Keratinocyte (primary cell): ENCODE data around the gene THAP2. TPM values are rescaled to one million over a fixed set of nuclear protein-coding genes. Genes with fewer than 3 reads are reported as not detected.
A peak's percentile ranks its signal among the peaks of the same experiment; 100 is the strongest.

Source experiments
- DNase-seq: peaks from one replicate; pipeline ENCODE4 v3.0.0-alpha.2; 2011; ENCODE audit warnings: low read depth, missing footprints, low spot score
- FAIRE-seq: peaks from 2 replicates; lab custom pipeline; 2011; peaks lifted over from hg19 to GRCh38; lab: Jason Lieb, UNC
- H2AFZ ChIP-seq: 2 replicates; pipeline ENCODE4 v1.6.0; 2012; ENCODE audit warnings: low read length, control low read depth, inconsistent platforms; ENCODE audit not compliant: control insufficient read depth
- H3K27ac ChIP-seq: 2 replicates; pipeline ENCODE4 v1.5.1; 2011; ENCODE audit warnings: low read length; ENCODE audit not compliant: control insufficient read depth, insufficient read depth
- H3K27me3 ChIP-seq: 3 replicates; pipeline ENCODE4 v1.6.0; 2011; ENCODE audit warnings: low read length; ENCODE audit not compliant: control insufficient read depth, insufficient read depth; ENCODE audit errors: extremely low read depth
- H3K36me3 ChIP-seq, 2 experiments: 2 replicates in 1 of 2; 3 replicates in 1 of 2; pipeline ENCODE4 v1.5.1; 2011; ENCODE audit warnings: low read length in 2 of 2, mild to moderate bottlenecking in 1 of 2; ENCODE audit not compliant: control insufficient read depth in 2 of 2, insufficient read depth in 2 of 2; ENCODE audit errors: extremely low read depth in 1 of 2
- H3K4me1 ChIP-seq: 3 replicates; pipeline ENCODE4 v1.5.1; 2011; ENCODE audit warnings: low read length; ENCODE audit not compliant: control insufficient read depth, insufficient read depth; ENCODE audit errors: extremely low read depth
- H3K4me2 ChIP-seq: 3 replicates; pipeline ENCODE4 v1.6.0; 2011; ENCODE audit warnings: low read depth, low read length; ENCODE audit not compliant: control insufficient read depth, insufficient read depth; ENCODE audit errors: extremely low read depth
- H3K4me3 ChIP-seq, 3 experiments: fragments of 200-600 bp in 1 of 3; sonication (generic) in 1 of 3; 2 replicates in 2 of 3; 3 replicates in 1 of 3; pipeline ENCODE4 v1.5.1; 2011 to 2016; ENCODE audit warnings: low read length in 3 of 3, mild to moderate bottlenecking in 3 of 3, control low read depth in 2 of 3, inconsistent platforms in 1 of 3, low read depth in 1 of 3, mixed read lengths in 1 of 3, mixed run types in 1 of 3, moderate library complexity in 1 of 3; ENCODE audit not compliant: control insufficient read depth in 2 of 3, insufficient read depth in 2 of 3; ENCODE audit errors: extremely low read depth in 1 of 3
- H3K79me2 ChIP-seq: 2 replicates; pipeline ENCODE4 v1.6.0; 2012; ENCODE audit warnings: low read length; ENCODE audit not compliant: control insufficient read depth, insufficient read depth
- H3K9ac ChIP-seq: 3 replicates; pipeline ENCODE4 v1.6.0; 2011; ENCODE audit warnings: low read length; ENCODE audit not compliant: control insufficient read depth, insufficient read depth; ENCODE audit errors: extremely low read depth
- H3K9me1 ChIP-seq: 3 replicates; pipeline ENCODE4 v1.6.0; 2011; ENCODE audit warnings: low read length; ENCODE audit not compliant: control insufficient read depth, insufficient read depth; ENCODE audit errors: extremely low read depth
- H3K9me3 ChIP-seq: 2 replicates; pipeline ENCODE4 v1.5.1; 2012; ENCODE audit warnings: low read depth, low read length; ENCODE audit not compliant: control insufficient read depth
- H4K20me1 ChIP-seq: 3 replicates; pipeline ENCODE4 v1.6.0; 2011; ENCODE audit warnings: low read length; ENCODE audit not compliant: control insufficient read depth, insufficient read depth; ENCODE audit errors: extremely low read depth
- CTCF ChIP-seq, 3 experiments: IDR thresholded peaks in 1 of 3; conservative IDR thresholded peaks in 1 of 3; optimal IDR thresholded peaks in 1 of 3; 2 replicates in 2 of 3; 3 replicates in 1 of 3; pipeline versions ENCODE3 to v1.5.1; 2011; ENCODE audit warnings: low read length in 3 of 3, mild to moderate bottlenecking in 3 of 3, moderate library complexity in 2 of 3, control low read depth in 1 of 3, inconsistent platforms in 1 of 3; ENCODE audit not compliant: insufficient read depth in 2 of 3; ENCODE audit errors: extremely low read depth in 1 of 3
- EZH2 ChIP-seq: IDR thresholded peaks from one replicate; pipeline ENCODE4 v1.6.1; 2012; ENCODE audit warnings: inconsistent platforms, mild to moderate bottlenecking, low read length, moderate library complexity
- dilution Hi-C: fragments of 300-500 bp; cut with MboI; formaldehyde crosslinking; loops from one replicate; pipeline ENCODE4 v1.7.0; 2020; ENCODE audit warnings: low sequenced_read_pairs; ENCODE audit not compliant: extremely low pct_ligation_motif_present
- polyA minus RNA-seq, 3 experiments: library from RNA; depleted of rRNA, polyadenylated mRNA; stranded (reverse); fragments of >200 nt; gene quantifications; 1 replicate in 1 of 3; 2 replicates in 1 of 3; 3 replicates in 1 of 3; pipeline ENCODE4 v1.2.3, GENCODE V29; 2011
- polyA plus RNA-seq, 5 experiments: library from polyadenylated mRNA; depleted of rRNA in 3 of 5; stranded (reverse) in 3 of 5; stranded (forward) in 1 of 5; unstranded in 1 of 5; fragments of >200 nt; gene quantifications; 1 replicate in 1 of 5; 2 replicates in 3 of 5; 3 replicates in 1 of 5; pipeline versions ENCODE4 v1.2.1 to v1.2.3, GENCODE V29; 2011 to 2012; ENCODE audit warnings: missing spikeins in 2 of 5, low read depth in 1 of 5, low replicate concordance in 1 of 5

THAP2 gene
- polyA plus RNA-seq (1.2 to 4.4 TPM (median 2.7 TPM) in 3 replicates), polyA minus RNA-seq (0.69 to 1.9 TPM in 2 of 3 replicates, not detected in the other)
- polyA plus RNA-seq (2011; ENCODE audit: low read depth) = 16.3 TPM
- 1.2 and 4.6 TPM in 2 replicates for polyA plus RNA-seq (2011; cell fraction: cytosol; rRNA removed)
- 6.7 and 10.0 TPM in 2 replicates for polyA plus RNA-seq (2011; cell fraction: nucleus; rRNA removed)
- polyA plus RNA-seq (2012; ENCODE audit: low replicate concordance) = 1.7 and 5.7 TPM in 2 replicates
- 0.58 TPM for polyA minus RNA-seq (2011; cell fraction: cytosol; rRNA and poly(A)+ RNA removed)
- polyA minus RNA-seq (2011; cell fraction: nucleus; rRNA and poly(A)+ RNA removed) = 1.8 and 4.7 TPM in 2 replicates

- Histone ChIP-seq H3K4me2 (peak within 1 kb of the TSS; percentile 92), H2AFZ (peak within 1 kb of the TSS; percentile 86), H3K36me3 (peaks cover 0 to 2% of the 10 kb centered on the region in 2 experiments), H3K27me3 (no peaks in the 10 kb centered on the region), H3K9me3 (no peaks in the 10 kb centered on the region), H3K27ac (peak within 1 kb of the TSS; percentile 99), H3K4me1 (peaks cover 9% of the 10 kb centered on the region), H3K79me2 (peaks cover 65% of the 10 kb centered on the region), H3K9ac (peak within 1 kb of the TSS; percentile 100), H3K9me1 (no peaks in the 10 kb centered on the region), H3K4me3 (peak within 1 kb of the TSS; percentile 87 to 97 (median 92)), H4K20me1 (peaks cover 9% of the 10 kb centered on the region)
- peak; percentile 15 to 51 (median 42) for TF ChIP-seq CTCF (optimal IDR thresholded peaks at IDR 0.05 in 1 of 3, IDR thresholded peaks at IDR 0.05 in 1 of 3, conservative IDR thresholded peaks at IDR 0.05 in 1 of 3; ENCODE audit: extremely low read depth in 1 of 3, insufficient read depth in 2 of 3, low read length in 3 of 3)
- no peak for TF ChIP-seq EZH2
- FAIRE-seq (peak; percentile 91), DNase-seq (peak; percentile 92)
- dilution Hi-C loops = loop anchor here (5.0 kb wide), 1 partner anchor 74 kb away; no protein-coding TSS in a partner anchor
Measured at GRCh38 chr12:71663561-71664410, at the start of gene THAP2, which contains the start of gene ZFC3H1. THAP2 (plus strand) TSS chr12:71664301; CDS start chr12:71664510, 209 bp downstream. ZFC3H1 (minus strand) TSS chr12:71663848; CDS start chr12:71663610, 238 bp downstream.

GRCh38 chr12:71621938-71622337, 42.2 kb upstream of the THAP2 start:
- no peak overlapping the region for H2AFZ ChIP-seq
- H3K9me3 ChIP-seq = no peaks in the 10 kb centered on the region
- no peak overlapping the region for H3K27ac ChIP-seq
- no peaks in the 10 kb centered on the region for H3K4me1 ChIP-seq
- H3K27me3 ChIP-seq = no peaks in the 10 kb centered on the region
- TF ChIP-seq EZH2 = no peak
- H3K79me2 ChIP-seq = peaks cover 4% of the 10 kb centered on the region
- dilution Hi-C loops = no loop called here
- H3K9ac ChIP-seq = no peak overlapping the region
- no peak overlapping the region for H3K4me3 ChIP-seq
- FAIRE-seq (no peak), DNase-seq (no peak)
- H4K20me1 ChIP-seq = no peaks in the 10 kb centered on the region
- peaks cover 30 to 32% of the 10 kb centered on the region in 2 experiments for H3K36me3 ChIP-seq
- H3K4me2 ChIP-seq = no peak overlapping the region
- H3K9me1 ChIP-seq = no peaks in the 10 kb centered on the region
